IPS-18a (cell line): ENCODE measurements around the gene MYO1E.
"Not testable (repeated sequence)": the region's sequence is repeated elsewhere in the genome, so short reads cannot be mapped to it uniquely, and the experiment has no call there.

ENCODE experiments used
- H3K27ac ChIP-seq: one replicate; pipeline ENCODE4 v1.5.1; 2013; ENCODE audit warnings: low read length
- H3K27me3 ChIP-seq: one replicate; pipeline ENCODE4 v1.6.1; 2013; ENCODE audit warnings: mild to moderate bottlenecking, low read length; ENCODE audit not compliant: control insufficient read depth, insufficient read depth
- H3K36me3 ChIP-seq: one replicate; pipeline ENCODE4 v1.6.1; 2013; ENCODE audit warnings: low read depth, low read length; ENCODE audit not compliant: control insufficient read depth
- H3K4me1 ChIP-seq: one replicate; pipeline ENCODE4 v1.6.1; 2013; ENCODE audit warnings: low read depth, low read length; ENCODE audit not compliant: control insufficient read depth
- H3K4me3 ChIP-seq: one replicate; pipeline ENCODE4 v1.5.1; 2013; ENCODE audit warnings: low read length
- H3K9ac ChIP-seq: one replicate; pipeline ENCODE4 v1.6.1; 2013; ENCODE audit warnings: mild to moderate bottlenecking, low read length, moderate library complexity
- H3K9me3 ChIP-seq: one replicate; pipeline ENCODE4 v1.6.1; 2013; ENCODE audit warnings: low read depth, low read length; ENCODE audit not compliant: control insufficient read depth

The MYO1E gene

DNA sequence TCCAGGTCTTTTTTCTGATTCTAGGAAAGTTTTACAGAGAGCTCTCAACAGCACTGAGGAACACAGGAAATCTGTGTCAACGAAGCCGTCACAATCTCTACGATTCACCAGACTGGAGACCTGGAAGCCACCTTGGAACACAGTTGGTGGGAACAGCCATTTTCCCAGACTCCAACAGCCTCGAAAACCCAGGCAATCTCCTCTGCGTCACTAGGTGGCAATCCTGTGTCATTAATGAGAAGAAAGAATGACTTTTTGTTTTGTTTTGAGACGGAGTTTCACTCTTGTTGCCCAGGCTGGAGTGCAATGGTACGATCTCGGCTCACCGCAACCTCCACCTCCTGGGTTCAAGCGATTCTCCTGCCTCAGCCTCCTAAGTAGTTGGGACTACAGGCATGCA is 228.1 kb downstream of the MYO1E start:
- peaks cover 11% of the 10 kb centered on the region for H3K36me3 ChIP-seq
- not testable (repeated sequence) for H3K9ac ChIP-seq, H3K9me3 ChIP-seq, H3K27me3 ChIP-seq, H3K27ac ChIP-seq, H3K4me3 ChIP-seq
- H3K4me1 ChIP-seq, result peaks cover 16% of the 10 kb centered on the region

DNA sequence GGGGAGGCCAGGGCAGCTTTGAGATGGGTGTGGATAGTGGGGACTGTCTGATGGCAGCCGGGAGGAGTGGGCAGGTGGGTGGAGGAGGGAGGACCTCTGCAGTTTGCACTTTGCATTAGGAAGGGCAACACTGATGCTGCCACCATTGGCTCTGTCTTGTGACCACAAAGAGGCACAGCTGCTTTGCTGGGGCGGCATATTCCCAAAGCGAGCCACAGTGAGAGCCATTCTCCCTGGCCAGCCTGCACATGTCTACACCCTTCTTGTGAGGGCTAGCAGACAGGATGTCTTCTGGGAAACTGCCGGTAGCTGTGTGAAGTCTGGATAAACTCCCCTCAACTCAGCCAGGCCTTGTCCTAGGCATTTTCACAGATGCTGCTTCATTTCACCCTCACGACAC is 229.4 kb downstream of the MYO1E start:
- no peaks in the 10 kb centered on the region for H3K9me3 ChIP-seq
- H3K4me1 ChIP-seq, result peaks cover 8% of the 10 kb centered on the region
- H3K36me3 ChIP-seq, result peaks cover 12% of the 10 kb centered on the region
- H3K27me3 ChIP-seq, result no peaks in the 10 kb centered on the region
- no peak overlapping the region for H3K9ac ChIP-seq
- H3K4me3 ChIP-seq, result no peak overlapping the region
- H3K27ac ChIP-seq, result no peak overlapping the region

DNA sequence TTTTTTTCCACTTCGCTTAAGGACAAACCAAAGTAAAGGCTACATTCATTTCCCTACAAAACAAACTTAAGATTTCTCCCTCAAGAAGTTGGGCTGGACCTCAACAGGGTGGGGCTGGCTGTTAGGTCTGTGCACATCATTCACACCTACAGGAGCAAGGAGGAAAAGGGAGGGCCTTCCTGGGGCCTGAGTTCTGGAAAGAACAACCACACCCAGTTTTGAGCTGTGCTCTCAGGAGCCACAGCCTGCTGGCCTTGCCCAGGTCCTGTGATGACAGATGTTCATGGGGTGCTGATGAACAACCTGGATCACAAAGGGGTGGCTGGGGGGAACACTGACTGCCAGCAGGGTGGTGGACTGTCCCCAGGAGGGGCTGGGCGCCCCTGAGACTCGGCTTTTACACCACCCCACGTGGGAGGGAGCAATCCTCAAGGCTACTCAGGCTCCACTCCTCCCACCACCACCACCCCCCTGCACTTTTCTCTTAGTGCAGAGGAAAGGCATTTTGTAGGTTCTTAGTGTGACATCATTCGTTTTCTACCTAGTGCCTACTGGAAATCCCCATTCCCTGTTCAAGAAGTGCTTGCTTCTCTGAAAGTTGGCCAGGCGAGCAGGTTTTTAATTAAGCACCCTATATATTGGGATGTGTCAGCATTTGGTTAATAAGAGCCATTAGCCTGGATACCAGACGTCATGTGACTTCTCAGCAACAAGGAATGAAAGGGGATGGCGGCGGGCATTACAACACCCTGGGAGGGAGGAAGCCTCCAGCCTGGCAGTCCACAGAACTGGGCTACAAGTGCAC is 232.0 kb downstream of the MYO1E start:
- Histone ChIP-seq H3K27me3 (no peaks in the 10 kb centered on the region), H3K36me3 (peaks cover 26% of the 10 kb centered on the region), H3K27ac (no peak overlapping the region), H3K9me3 (no peaks in the 10 kb centered on the region), H3K9ac (no peak overlapping the region), H3K4me1 (no peaks in the 10 kb centered on the region), H3K4me3 (no peak overlapping the region)

DNA sequence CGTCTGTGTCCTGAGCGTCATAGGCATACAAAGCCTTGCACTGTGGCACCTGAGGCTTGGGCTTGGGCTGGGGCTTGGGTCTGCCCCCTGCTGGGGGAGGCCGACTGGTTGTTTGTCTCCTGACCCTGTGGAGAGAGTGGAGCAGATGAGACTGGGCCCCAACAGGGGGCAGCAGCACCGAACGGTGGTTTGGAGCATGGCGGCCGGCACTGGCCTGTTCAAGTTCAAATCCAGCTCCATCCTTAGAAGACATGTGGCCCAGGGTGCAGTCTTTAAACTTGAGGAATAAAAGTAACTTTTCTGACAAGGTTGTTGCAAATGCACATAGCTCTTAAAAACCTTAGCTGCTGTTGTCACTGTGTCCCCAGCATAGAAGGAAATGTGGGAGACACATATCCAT is 234.4 kb downstream of the MYO1E start:
- Histone ChIP-seq H3K4me1 (no peaks in the 10 kb centered on the region), H3K27ac (no peak overlapping the region), H3K36me3 (peaks cover 46% of the 10 kb centered on the region), H3K27me3 (no peaks in the 10 kb centered on the region), H3K9ac (no peak overlapping the region), H3K9me3 (no peaks in the 10 kb centered on the region), H3K4me3 (no peak overlapping the region)

DNA sequence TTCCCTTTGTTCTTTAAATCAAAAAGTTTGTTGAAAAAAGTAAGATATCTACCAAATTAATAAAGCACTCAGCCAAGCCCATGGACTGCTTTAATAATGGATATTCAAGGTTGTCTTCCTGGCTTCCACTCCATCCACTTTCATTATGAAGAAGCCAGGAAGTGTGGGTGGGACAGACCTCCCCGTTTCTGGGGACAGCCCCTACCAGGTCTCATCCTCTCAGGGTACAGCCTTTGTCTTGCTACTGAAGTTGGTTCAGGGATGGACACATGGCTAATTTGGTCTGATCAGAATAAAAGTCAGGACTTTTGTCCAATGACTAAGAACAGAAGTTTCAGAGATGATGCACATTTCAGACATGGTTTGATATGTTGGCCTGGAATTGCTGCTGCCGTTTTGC is 235.1 kb downstream of the MYO1E start:
- Histone ChIP-seq H3K27me3 (no peaks in the 10 kb centered on the region), H3K4me3 (no peak overlapping the region), H3K9ac (no peak overlapping the region), H3K4me1 (no peaks in the 10 kb centered on the region), H3K27ac (no peak overlapping the region), H3K36me3 (peaks cover 46% of the 10 kb centered on the region), H3K9me3 (no peaks in the 10 kb centered on the region)

DNA sequence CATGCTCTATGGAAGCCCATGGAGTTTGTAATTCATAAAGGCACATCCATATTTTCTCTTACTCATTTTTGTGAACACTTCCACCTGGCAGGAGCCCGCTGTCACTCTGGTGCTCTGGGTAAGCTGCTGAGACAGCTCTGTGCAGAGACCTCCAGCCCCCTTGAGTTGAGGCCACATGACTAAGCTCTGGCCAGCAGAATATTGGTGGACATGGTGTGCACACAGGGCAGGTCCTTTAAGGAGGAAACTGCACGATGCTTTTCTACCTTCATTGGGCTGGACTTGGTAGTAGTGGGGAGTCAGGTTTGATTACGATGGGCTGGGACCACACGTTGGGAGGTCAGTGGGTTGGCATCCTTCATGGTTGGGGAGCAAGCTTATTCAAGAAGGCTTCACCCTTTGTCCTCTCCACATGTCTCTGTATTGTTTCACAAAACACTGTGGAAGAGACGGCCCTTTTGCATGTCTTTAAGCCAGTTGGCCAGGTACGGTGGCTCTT is 238.7 kb downstream of the MYO1E start:
- no peaks in the 10 kb centered on the region for H3K4me1 ChIP-seq
- H3K27me3 ChIP-seq, result no peaks in the 10 kb centered on the region
- no peak overlapping the region for H3K27ac ChIP-seq
- H3K9me3 ChIP-seq, result no peaks in the 10 kb centered on the region
- no peak overlapping the region for H3K4me3 ChIP-seq
- peaks cover 61% of the 10 kb centered on the region for H3K36me3 ChIP-seq
- no peak overlapping the region for H3K9ac ChIP-seq

DNA sequence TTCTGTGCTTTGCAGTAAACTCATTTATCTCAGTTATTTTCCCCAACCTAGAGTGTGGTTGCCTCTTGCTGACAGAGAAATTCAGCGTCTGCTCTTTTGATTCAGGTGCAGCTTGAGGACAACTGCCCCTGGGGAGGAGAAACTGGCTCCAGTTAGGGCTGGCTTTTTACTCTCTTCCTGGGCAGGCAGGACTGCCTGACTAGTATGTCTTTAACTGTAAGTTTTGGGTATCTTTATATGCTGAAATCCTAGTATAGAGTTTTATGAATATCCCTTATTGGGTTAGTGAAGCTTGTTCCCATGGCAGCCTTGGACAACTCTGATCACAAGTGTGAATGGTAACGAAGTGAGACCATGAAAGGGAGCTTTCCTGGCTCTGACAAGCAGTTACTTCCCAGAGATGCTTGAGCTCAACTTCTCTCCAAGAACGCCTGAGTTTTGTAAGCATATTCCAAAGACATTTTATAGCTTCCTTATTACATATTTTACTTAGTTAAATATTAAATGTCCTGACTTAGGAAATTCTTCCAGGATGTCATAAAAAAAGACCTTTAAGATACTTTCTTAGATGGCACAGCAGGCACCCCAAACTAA is 240.6 kb downstream of the MYO1E start:
- H3K9me3 ChIP-seq, result no peaks in the 10 kb centered on the region
- no peak overlapping the region for H3K4me3 ChIP-seq
- H3K4me1 ChIP-seq, result no peaks in the 10 kb centered on the region
- H3K27me3 ChIP-seq, result no peaks in the 10 kb centered on the region
- no peak overlapping the region for H3K27ac ChIP-seq
- H3K36me3 ChIP-seq, result peaks cover 56% of the 10 kb centered on the region
- no peak overlapping the region for H3K9ac ChIP-seq

DNA sequence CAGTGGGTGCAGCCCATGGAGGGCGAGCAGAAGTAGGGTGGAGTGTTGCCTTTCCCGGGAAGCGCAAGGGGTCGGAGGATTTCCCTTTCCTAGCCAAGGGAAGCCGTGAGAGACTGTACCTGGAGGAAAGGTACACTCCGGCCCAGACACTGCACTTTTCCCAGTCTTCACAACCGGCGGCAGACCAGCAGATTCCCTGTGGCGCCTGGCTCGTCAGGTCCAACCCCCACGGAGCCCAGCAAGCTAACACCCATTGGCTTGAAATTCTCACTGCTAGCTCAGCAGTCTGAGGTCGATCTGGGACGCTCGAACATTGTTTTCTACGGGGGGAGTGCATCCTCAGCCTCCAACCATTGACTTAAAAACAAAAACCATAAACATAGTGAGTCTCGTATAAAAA is 241.2 kb downstream of the MYO1E start:
- no peak overlapping the region for H3K4me3 ChIP-seq
- no peak overlapping the region for H3K9ac ChIP-seq
- peaks cover 52% of the 10 kb centered on the region for H3K36me3 ChIP-seq

DNA sequence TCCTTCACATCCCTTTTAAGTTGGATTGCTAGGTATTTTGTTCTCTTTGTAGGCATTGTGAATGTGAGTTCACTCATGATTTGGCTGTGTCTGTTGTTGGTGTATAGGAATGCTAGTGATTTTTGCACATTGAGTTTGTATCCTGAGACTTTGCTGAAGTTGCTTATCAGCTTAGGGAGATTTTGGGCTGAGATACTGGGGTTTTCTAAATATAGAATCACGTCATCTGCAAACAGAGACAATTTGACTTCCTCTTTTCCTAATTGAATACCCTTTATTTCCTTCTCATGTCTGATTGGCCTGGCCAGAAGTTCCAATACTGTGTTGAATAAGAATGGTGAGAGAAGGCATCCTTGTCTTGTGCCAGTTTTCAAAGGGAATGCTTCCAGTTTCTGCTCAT is 245.4 kb downstream of the MYO1E start:
- not testable (repeated sequence) for H3K9me3 ChIP-seq, H3K27me3 ChIP-seq, H3K4me1 ChIP-seq, H3K4me3 ChIP-seq, H3K27ac ChIP-seq, H3K9ac ChIP-seq
- peaks cover 56% of the 10 kb centered on the region for H3K36me3 ChIP-seq

More for the DNA sequence above, 241.2 kb downstream of the MYO1E start:
- no peak overlapping the region for H3K27ac ChIP-seq
- H3K27me3 ChIP-seq, result no peaks in the 10 kb centered on the region
- no peaks in the 10 kb centered on the region for H3K9me3 ChIP-seq
- no peaks in the 10 kb centered on the region for H3K4me1 ChIP-seq

DNA sequence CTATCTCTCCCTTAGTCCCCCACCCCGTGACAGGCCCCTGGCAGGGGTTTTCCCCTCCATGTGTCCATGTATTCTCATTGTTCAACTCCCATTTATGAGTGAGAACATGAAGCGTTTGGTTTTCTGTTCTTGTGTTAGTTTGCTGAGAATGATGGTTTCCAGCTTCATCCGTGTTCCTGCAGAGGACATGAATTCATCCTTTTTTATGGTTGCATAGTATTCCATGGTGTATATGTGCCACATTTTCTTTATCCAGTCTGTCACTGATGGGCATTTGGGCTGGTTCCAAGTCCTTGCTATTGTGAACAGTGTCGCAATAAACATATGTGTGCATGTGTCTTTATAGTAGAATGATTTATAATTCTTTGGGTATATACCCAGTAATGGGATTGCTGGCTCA is 247.0 kb downstream of the MYO1E start:
- H3K36me3 ChIP-seq, result peaks cover 50% of the 10 kb centered on the region
- H3K27ac ChIP-seq, H3K27me3 ChIP-seq, H3K4me1 ChIP-seq, H3K9ac ChIP-seq, H3K9me3 ChIP-seq, H3K4me3 ChIP-seq: not testable (repeated sequence)

DNA sequence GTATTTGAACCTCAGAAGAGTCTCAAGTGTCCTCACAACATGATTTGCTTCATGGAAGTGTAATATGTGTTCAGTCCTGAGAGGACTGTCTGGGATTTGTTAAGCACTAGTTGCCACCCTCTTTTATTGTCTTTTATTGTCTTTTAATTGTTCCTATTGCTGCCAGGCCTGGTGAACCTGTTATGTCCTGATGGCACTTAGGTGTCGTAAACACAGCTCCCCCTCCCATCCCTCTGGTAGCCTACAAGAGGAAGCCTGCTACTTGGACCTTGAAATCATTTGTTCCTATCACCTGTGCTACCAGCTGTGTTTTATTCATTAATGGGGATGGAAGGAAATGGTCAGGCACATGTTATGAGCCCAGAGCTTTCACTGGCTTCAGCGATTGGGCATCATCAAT is 248.4 kb downstream of the MYO1E start:
- no peak overlapping the region for H3K27ac ChIP-seq

DNA sequence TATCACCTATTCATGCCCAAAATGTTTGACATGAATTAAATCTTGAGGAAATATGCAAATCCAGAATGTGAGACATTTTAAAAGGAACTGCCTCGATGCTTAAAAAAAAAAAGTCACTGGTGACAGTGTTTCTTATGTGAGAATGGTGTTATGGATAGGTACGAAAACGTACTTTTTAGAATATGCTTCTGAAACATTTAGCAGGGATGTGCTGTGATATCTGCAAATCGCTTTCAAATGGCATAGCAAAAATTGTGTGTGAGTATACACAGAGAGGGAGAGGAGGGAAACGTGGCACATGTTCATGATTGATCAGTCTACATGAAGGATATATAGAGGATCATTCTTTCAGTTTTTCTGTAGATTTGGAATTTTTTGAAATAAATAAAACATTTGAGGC is 251.7 kb downstream of the MYO1E start:
- Histone ChIP-seq H3K27ac (no peak overlapping the region), H3K36me3 (peaks cover 82% of the 10 kb centered on the region), H3K9ac (no peak overlapping the region)

More for the DNA sequence above, 248.4 kb downstream of the MYO1E start:
- no peak overlapping the region for H3K4me3 ChIP-seq
- H3K9me3 ChIP-seq, result no peaks in the 10 kb centered on the region
- peaks cover 53% of the 10 kb centered on the region for H3K36me3 ChIP-seq
- no peak overlapping the region for H3K9ac ChIP-seq
- H3K4me1 ChIP-seq, result no peaks in the 10 kb centered on the region
- no peaks in the 10 kb centered on the region for H3K27me3 ChIP-seq

More for the DNA sequence above, 251.7 kb downstream of the MYO1E start:
- Histone ChIP-seq H3K27me3 (no peaks in the 10 kb centered on the region), H3K4me3 (no peak overlapping the region), H3K4me1 (no peaks in the 10 kb centered on the region), H3K9me3 (no peaks in the 10 kb centered on the region)
